Cardiac fibroblast (primary cell): Measurements from ENCODE around the gene DBH.

ENCODE experiments used
- DNase-seq, 2 donors: peaks; one replicate each; pipeline versions ENCODE4 v3.0.0 to v3.0.0-alpha.2; 2010; ENCODE audit warnings: low read depth in 2 of 2
- H3K4me3 ChIP-seq, 2 donors: replicated peaks in 1 of 2; 1 replicate in 1 of 2; 2 replicates in 1 of 2; pipeline ENCODE4 v1.5.1; 2011; ENCODE audit warnings: low read depth in 2 of 2, low read length in 2 of 2, mild to moderate bottlenecking in 2 of 2, moderate library complexity in 1 of 2
- TF ChIP-seq, protein P1 (sequence below): IDR thresholded peaks from one replicate; pipeline ENCODE4 v1.5.1; 2011; ENCODE audit warnings: low read depth, mild to moderate bottlenecking, low read length, inconsistent platforms

DBH gene

GRCh38 chr9:133608382-133608781, 27.8 kb upstream of the DBH start:
- no peak for DNase-seq
- TF ChIP-seq, protein P1, sequence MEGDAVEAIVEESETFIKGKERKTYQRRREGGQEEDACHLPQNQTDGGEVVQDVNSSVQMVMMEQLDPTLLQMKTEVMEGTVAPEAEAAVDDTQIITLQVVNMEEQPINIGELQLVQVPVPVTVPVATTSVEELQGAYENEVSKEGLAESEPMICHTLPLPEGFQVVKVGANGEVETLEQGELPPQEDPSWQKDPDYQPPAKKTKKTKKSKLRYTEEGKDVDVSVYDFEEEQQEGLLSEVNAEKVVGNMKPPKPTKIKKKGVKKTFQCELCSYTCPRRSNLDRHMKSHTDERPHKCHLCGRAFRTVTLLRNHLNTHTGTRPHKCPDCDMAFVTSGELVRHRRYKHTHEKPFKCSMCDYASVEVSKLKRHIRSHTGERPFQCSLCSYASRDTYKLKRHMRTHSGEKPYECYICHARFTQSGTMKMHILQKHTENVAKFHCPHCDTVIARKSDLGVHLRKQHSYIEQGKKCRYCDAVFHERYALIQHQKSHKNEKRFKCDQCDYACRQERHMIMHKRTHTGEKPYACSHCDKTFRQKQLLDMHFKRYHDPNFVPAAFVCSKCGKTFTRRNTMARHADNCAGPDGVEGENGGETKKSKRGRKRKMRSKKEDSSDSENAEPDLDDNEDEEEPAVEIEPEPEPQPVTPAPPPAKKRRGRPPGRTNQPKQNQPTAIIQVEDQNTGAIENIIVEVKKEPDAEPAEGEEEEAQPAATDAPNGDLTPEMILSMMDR, result no peak
- H3K4me3 ChIP-seq, result no peak overlapping the region

DNA sequence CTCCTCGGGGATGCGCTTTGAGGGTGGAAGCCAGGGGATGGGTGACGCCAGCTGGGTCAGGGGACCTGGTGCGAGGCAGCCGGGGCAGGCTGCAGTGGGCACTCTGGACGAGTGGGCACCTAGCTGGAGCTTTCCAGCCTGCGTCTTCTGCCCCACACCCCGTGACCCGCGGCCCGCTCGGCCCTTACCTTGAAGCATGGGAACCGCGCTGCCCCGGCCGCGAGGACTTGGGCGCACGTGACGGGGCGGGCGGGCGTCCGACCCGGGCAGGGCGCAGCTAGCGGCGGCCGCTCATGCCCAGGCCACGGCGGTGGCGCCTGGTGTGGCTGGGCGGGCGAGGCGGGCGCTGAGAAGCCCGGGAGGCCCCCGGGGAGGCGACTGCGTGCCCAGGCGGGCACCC, 27.3 kb upstream of the DBH start:
- peak in 1 of 2 donors; percentile 7 for DNase-seq
- TF ChIP-seq, protein P1, result no peak
- no peak overlapping the region for H3K4me3 ChIP-seq

- TF ChIP-seq, protein P1, result no peak
- DNase-seq, result peak; percentile 40 to 59
Measured at GRCh38 chr9:133609311-133610098, 26.7 kb upstream of the DBH start, which contains the start of gene FAM163B. Gene FAM163B, minus strand, starts transcription at chr9:133609389. Its CDS starts 29,166 bp downstream, at chr9:133580223.

GRCh38 chr9:133610845-133611244, 25.3 kb upstream of the DBH start:
- DNase-seq, result no peak
- TF ChIP-seq, protein P1, result no peak
- no peak overlapping the region for H3K4me3 ChIP-seq

More at GRCh38 chr9:133609311-133610098, 26.7 kb upstream of the DBH start, which contains the start of gene FAM163B:
- H3K4me3 ChIP-seq, result no peak within 1 kb of the TSS

DNA sequence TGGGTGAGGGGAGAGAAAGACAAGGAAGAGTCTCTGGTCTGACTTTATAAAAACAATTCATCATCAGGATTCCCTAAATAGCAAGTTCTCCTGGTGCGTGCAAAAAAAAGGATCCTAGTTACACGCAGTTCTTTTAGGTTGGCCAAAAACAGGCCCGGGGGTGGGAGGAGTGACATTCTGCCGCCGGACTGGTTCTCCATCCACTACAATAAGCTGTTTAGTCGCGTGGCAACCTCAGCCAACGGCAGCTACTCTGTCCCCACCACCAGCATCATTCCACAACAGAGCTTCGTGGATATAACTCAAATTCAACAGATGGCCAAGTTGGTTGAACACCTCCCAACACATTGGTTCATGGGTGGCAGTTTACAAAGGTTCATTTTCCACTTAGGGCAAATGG, 24.1 kb upstream of the DBH start:
- no peak overlapping the region for H3K4me3 ChIP-seq
- TF ChIP-seq, protein P1, result no peak
- DNase-seq, result no peak

DNA sequence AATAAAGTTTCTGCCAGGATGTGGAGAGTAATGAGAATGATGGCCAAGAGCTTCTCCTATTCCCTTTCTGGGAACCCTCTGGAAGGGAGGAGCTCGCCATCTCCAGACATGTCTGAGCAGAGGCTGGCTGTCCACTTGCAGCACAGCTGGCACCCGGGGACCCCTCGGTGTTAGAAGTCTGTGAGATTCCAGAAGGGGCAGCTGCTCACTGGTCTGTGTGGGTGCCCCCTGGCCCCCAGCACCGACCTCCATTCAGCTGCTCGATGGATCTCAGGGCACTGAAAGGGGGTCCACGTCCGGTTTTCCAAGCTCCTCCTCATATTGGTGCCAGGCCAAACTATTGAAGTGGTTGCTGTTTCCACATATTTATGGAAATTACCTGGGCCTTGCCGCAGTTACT, 23.3 kb upstream of the DBH start:
- no peak overlapping the region for H3K4me3 ChIP-seq
- no peak for DNase-seq
- TF ChIP-seq, protein P1, result no peak

DNA sequence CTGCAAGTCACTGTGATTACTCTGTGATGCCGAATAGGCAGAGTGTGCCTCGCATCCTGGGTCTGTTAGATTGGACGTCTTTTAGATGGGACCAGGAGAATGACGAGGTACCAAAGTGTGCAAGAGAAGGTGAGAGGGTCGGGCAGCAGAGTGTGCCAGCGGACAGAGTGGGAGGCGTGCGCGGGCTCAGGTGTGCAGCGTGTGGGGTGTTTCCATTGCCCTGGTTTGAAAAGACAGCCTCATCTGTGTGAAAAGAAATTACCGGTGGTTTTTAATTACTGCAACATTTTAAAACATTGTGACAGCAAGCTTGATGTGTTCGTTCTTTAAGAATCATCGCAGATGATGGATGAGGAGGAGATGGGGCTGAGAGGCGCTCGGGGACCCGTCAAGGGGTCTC, 22.7 kb upstream of the DBH start:
- no peak overlapping the region for H3K4me3 ChIP-seq
- TF ChIP-seq, protein P1, result no peak
- no peak for DNase-seq
